ENCODE measurements around the gene GRIN2A.

- TF ChIP-seq CTCF (IDR thresholded peaks at IDR 0.05) (no peak), POLR2A (IDR thresholded peaks at IDR 0.05) (no peak)
Measured at GRCh38 chr16:10224850-10225249, 42.6 kb upstream of the GRIN2A start.

All from Peyer's patch (tissue), 4 donors.